Superior temporal gyrus (tissue), 1 donor: Measurements from ENCODE around the gene MAML1.
"Not testable (repeated sequence)": the region's sequence is repeated elsewhere in the genome, so short reads cannot be mapped to it uniquely, and the experiment has no call there.

Experiments
- DNase-seq: peaks from one replicate; pipeline ENCODE4 v3.0.0-alpha.2; 2016; ENCODE audit errors: extremely low spot score

The MAML1 gene

DNA sequence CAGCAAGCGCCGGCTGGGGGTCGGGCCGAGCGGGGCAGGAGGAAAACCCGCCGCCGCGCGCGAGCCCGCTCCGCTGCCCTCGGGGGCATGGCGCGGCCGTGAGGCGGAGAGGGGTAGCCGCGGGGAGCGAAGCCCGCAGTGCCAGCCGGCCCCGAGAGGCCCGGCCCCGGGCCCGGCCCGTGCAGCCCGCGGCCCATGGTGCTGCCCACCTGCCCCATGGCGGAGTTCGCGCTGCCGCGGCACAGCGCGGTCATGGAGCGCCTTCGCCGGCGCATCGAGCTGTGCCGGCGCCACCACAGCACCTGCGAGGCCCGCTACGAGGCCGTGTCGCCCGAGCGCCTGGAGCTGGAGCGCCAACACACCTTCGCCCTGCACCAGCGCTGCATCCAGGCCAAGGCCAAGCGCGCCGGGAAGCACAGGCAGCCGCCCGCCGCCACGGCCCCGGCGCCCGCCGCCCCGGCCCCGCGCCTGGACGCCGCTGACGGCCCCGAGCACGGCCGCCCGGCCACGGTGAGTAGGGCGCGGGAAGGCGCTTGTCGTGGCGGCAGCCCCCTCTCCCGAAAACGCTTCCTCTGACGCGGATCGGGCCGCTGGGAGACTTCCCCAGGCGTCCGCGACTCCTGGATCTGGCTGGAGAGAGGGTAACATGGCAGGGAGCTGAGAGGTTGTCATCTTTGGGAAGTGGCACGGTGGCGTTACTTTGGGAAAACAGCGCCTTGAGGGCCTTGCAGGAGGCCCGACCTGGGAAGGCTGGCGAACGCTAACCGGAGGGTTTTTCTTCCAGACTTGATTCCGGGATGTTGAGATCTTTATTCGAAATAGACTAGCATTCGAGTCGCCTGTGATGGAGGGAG lies 523 bp downstream of the MAML1 start:
- peak; percentile 29 for DNase-seq

GRCh38 chr5:179733772-179734126 lies 1.1 kb downstream of the MAML1 start:
- DNase-seq: peak; percentile 46

GRCh38 chr5:179734536-179735164 lies 2.0 kb downstream of the MAML1 start:
- DNase-seq: no peak

DNA sequence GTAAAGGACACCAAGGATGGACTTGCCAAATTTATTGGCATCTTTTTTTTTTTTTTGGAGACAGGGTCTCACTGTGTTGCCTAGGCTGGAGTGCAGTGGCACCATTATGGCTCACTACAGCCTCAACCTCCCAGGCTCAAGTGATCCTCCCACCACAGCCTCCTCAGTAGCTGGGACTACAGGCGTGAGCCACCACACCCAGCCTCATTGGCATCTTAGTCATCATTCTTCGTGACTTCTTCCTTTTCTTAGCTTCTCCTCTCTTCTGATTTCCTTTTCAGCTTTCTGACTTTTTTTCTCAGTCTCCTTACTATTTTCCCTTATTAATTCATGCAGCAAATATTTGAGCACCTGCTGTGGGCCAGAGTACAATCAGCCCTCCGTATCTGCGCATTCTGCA lies 6.1 kb downstream of the MAML1 start:
- no peak for DNase-seq

GRCh38 chr5:179744106-179744505 lies 11.5 kb downstream of the MAML1 start:
- not testable (repeated sequence) for DNase-seq

GRCh38 chr5:179746872-179747271 lies 14.2 kb downstream of the MAML1 start:
- no peak for DNase-seq

- no peak for DNase-seq
Observed at GRCh38 chr5:179747811-179748210, 15.2 kb downstream of the MAML1 start.

GRCh38 chr5:179749857-179750508 lies 17.4 kb downstream of the MAML1 start:
- DNase-seq: no peak

DNA sequence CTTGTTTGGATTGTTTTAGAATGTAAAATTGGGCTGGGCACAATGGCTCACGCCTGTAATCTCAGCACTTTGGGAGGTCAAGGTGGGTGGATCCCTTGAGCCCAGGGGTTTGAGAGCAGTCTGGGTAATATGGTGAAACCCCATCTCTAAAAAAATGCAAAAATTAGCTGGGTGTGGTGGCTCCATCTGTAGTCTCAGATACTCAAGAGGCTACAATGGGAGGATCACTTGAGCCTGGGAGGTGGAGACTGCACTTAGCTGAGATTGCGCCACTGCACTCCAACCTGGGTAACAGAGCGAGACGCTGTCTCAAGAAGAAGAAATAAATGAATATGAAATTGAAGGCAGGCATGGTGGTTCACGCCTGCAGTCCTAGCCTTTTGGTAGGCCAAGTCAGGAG lies 21.3 kb downstream of the MAML1 start:
- no peak for DNase-seq

DNA sequence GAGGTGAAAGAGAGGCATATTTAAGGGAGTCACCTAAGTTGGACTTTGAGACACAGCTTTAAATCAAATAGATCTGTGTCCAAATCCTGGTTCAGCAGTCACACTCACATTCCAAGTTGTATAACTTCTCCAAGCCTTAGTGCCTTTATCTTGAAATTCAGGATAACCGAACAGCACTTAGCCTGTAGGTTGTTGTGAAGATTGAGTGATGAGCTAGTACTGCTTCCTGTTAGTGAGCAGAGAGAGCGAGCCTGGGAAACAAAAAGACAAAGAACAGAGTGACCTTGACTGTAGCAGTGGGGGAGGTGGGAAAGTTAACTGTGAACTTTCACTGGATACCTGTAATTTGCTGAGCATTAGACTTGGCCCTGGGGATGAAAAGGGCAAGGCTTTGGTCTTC lies 22.4 kb downstream of the MAML1 start:
- DNase-seq: no peak

DNA sequence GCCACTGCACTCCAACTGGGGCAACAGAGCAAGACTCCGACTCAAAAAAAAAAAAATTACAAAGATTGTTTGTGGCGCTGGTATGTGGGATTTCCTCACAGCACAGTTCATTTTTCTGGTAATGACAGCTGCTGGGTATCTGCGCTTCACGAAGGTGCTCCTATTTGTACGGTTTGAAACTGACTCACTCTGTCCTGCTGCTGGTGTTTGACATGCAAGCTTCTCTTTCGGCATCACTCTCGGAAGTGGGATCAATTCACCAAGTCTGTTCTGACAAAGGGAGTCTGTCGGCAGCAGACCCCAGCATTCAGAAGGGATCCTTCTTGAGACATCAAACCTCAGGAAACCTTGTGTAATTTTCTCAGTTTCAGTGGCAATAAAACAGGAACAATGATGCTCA lies 26.3 kb downstream of the MAML1 start:
- DNase-seq: no peak

DNA sequence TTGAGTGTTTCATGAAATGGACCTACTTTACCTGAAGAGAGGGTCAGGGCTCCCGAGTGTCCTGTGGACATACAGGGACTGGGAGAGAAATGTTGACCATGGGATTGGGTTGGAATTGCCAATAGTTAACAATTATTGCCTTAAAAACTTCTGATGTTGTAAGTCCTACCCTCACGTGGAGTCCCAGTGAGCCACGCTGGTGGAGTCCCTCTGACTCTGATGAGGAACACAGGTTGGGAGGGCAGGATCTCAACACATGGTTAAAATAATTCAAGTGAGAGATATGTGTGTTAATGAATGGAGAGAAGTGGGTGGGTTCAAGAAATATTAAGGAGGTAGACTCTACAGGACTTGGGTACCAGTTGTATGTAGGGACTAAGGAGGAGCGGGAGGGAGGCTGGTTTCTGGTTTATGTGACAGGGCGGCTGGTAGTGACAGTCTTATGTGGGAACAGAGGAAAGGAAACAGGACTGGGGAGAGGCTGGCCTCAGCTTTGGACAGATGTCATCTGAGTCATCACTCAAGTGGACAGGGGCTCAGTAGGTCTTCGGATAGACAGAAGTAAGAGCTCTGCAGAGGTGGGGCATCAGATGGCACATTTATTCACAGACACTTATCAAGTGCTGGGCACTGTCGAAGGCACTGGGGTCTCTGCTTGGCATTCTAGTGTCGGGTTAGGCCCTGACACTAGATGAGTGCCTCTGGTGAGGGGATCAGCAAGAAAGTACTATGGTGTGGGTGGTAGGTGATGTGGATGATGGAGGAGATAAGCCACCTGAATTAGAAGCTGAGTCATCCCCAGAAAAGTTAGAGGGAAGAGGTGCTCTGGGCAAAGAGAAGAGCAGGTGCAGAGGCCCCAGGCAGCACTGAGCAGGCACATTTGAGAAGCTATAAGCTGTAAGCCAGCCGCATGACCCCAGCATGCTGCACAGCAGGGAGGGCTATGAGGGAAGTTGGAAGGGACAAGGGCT lies 27.2 kb downstream of the MAML1 start:
- no peak for DNase-seq

DNA sequence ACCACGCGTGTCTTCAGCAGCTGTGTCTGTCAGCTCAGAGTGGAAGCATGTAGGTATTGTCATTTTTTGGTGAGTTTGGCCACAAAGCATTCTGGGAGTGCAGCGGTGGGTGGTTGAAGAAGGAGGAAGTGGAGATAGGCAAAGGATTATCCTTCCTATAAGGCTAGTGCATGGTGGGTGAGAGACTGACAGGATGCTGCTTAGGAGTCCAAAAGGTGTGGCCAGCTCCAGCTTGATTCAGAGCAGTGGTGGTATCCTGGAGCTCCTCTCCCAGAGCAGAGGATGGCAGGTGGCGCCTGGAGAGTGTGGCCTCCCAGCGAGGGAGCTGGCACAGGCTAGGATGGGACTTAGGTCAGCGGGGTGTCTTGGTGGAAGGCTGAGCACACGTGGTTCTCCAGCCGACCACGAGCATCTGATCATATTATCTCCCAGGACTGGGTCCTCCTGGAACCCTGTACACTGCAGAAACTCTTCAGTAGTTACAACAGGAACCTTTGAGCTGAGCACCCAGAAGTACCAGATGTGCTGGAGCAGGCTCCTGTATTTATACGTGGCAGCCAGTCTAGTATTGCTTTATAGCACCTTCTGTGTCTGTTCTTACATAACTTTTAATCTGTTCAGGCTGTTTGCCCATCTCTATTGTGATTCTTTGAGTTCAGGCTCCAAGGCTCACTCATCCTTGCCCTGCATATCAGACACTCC lies 29.6 kb downstream of the MAML1 start:
- DNase-seq: no peak

DNA sequence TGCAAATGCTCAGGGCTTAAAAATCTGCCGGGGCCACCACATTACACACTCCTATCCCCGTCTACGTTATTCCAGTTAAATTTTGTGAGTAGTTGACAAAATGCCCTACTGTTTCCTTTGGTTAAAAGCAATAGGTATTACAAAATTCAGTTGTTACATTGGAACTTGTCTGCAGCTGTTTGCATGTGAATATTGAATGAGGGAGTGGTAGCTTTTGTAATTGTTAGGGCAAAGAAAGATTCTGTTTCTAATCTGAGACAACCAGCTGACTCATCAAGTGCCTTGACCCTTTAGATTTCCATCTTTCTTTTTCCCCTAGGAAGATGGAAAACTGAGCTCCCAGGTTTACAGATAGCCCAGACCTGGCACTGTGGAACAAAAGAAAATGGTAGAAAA lies 30.2 kb downstream of the MAML1 start:
- DNase-seq: no peak

DNA sequence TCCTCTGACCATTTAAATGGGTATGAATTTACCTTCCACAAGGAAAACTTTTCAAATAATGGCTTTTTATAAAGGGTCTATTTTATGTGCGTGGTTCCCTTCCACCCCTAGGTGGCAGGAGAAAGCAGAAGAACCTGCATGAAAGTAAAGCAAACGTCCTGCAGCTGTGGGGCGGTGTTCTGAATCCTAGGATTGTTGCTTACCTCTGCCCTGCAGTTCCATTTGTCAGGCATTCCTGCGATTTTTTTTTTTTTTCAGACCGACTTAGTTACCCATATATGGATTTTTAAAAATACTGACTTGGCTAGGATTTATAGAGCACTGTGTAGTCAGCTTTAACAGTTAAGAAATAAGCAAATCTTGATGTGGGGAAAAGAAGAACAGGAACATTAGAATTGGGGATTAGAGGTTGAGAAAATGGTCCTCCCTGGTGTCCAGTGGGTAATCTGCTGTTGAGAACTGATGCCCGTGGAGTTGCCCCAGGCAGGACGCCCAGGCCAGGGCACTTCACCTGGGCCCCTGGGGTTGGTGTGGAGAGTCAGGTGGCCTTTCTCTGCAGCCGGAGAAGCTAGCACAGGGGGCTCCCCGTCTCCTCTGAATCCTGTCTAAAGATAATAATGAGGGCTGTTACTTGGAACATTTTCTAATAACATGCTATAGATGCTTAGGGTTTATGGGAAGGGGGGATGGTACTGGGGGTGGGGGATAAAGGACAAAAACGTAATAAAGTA lies 30.8 kb downstream of the MAML1 start:
- peak; percentile 82 for DNase-seq

- DNase-seq: no peak
Observed at GRCh38 chr5:179764056-179764455, 31.4 kb downstream of the MAML1 start.

DNA sequence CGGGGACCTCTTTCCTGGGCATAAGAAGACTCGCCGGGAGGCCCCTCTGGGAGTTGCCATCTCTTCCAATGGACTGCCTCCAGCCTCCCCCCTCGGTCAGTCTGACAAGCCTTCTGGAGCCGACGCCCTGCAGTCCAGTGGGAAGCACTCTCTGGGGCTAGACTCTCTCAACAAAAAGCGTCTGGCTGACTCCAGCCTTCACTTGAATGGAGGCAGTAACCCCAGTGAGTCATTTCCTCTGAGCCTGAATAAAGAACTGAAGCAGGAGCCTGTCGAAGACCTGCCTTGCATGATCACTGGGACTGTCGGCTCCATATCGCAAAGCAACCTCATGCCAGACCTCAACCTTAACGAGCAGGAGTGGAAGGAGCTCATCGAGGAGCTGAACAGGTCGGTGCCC lies 32.8 kb downstream of the MAML1 start:
- no peak for DNase-seq

- DNase-seq: no peak
Observed at GRCh38 chr5:179766021-179766725, 33.6 kb downstream of the MAML1 start.

DNA sequence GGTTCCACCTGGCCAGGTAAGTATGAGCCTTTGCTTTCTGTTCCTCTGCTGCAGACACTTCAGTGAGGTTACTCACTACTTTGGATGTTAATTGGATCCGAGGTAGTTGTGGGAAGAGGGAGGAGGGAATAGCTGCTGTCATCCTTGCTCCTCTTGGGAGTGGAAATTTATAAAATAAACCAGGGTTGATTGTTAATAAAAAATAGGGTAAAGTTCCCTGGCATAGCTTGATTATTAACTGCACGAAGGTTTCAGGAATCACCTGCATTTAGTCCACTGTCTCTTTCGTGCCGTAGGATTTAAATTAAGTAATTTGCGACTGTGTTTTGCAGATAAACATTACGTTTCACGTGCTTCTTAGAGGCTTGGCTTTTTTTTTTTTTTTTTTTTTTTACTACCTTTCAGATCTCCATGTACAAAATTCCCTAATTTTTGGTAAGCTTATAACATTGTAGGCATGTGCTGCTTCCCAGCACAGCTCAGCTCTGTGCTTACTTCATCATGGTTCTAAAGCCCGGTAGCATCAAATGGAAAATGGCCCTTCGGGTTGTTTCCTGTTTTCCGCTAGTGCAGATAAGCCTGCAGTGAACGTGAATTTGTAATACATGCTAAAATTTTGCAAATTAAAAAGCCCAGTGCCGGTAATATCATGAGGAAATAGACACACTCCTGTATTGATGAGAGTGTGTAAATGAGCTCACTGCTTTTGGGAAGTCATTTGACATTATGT lies 34.3 kb downstream of the MAML1 start:
- DNase-seq: no peak
